ENCODE data around the gene PIP4K2A. TPM values are rescaled to one million over a fixed set of nuclear protein-coding genes. Genes with fewer than 3 reads are reported as not detected.

The PIP4K2A gene
- total RNA-seq, 1 donor from 2014 or later = 37.6 TPM

DNA sequence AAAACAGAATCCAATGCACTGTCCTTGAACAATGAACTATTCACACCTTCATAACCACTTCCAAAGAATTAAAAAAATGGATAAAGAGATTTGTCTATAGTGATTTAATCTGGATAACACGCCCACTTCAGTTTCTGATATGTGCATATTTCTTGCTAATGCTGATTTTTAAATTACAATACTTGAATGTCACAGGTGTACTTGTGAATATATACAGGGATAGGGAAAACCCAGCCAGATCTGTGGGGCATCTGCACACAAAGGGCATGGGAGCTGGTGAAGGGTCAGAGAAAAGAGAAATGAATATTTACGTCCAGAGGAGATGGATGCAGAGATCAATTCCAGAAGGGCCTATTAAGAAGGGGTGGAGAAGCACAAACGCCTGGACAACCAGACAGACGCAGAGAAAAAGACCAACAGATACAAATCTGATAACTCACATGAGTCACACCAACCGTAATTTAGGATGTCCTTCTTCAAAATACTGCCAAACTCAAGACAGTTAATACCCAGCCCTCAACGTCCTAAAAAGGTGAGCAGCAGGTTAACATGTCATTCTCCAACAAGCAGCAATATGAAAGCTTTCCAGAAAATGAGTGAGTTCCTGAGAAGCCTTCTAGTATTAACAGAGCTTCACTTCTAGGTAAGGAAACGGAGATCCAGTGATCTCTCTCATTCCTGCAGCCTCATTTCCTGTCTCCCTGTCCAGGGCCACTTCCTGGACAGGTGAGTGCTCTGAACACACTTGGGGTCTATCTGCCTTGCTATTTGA is 41.9 kb downstream of the PIP4K2A start:
- no peak for DNase-seq (ENCODE audit: low spot score in 2 of 2, unreplicated experiment in 2 of 2)
- Mint-ChIP-seq H3K4me3 (no peak overlapping the region), H3K9me3 (no peaks in the 10 kb centered on the region), H3K4me1 (peaks cover 20% of the 10 kb centered on the region), H3K27ac (peak overlapping the region; percentile 32), H3K27me3 (ENCODE audit: low read depth) (no peaks in the 10 kb centered on the region), H3K36me3 (no peaks in the 10 kb centered on the region)
- TF ChIP-seq, protein P1, sequence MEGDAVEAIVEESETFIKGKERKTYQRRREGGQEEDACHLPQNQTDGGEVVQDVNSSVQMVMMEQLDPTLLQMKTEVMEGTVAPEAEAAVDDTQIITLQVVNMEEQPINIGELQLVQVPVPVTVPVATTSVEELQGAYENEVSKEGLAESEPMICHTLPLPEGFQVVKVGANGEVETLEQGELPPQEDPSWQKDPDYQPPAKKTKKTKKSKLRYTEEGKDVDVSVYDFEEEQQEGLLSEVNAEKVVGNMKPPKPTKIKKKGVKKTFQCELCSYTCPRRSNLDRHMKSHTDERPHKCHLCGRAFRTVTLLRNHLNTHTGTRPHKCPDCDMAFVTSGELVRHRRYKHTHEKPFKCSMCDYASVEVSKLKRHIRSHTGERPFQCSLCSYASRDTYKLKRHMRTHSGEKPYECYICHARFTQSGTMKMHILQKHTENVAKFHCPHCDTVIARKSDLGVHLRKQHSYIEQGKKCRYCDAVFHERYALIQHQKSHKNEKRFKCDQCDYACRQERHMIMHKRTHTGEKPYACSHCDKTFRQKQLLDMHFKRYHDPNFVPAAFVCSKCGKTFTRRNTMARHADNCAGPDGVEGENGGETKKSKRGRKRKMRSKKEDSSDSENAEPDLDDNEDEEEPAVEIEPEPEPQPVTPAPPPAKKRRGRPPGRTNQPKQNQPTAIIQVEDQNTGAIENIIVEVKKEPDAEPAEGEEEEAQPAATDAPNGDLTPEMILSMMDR (IDR thresholded peaks at IDR 0.05; ENCODE audit: unreplicated experiment) = no peak

DNA sequence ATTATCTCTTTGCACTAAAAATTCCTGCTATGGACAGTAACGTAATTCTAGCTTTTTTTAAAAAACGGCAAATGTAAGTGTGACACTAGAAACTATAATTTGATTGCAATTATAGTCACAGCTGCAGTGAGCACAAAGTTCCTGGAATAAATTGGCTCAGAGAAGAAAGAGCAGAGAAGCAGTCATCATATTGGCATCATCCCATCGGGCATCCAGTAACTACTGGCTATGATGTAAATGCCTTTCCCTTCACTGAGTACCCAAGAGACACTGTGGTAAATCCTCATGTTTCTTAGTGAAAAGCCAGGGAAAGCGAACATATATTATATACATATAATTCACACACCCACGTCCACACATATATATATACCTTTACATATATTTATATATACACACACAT is 43.6 kb downstream of the PIP4K2A start:
- Mint-ChIP-seq H3K9me3 (no peaks in the 10 kb centered on the region), H3K36me3 (no peaks in the 10 kb centered on the region), H3K4me3 (no peak overlapping the region), H3K27ac (no peak overlapping the region), H3K27me3 (ENCODE audit: low read depth) (no peaks in the 10 kb centered on the region), H3K4me1 (peaks cover 30% of the 10 kb centered on the region)
- no peak for DNase-seq (ENCODE audit: low spot score in 2 of 2, unreplicated experiment in 2 of 2)
- TF ChIP-seq, protein P1 (IDR thresholded peaks at IDR 0.05; ENCODE audit: unreplicated experiment) = no peak

- no peaks in the 10 kb centered on the region for H3K36me3 Mint-ChIP-seq
- no peaks in the 10 kb centered on the region for H3K27me3 Mint-ChIP-seq (ENCODE audit: low read depth)
- no peaks in the 10 kb centered on the region for H3K9me3 Mint-ChIP-seq
- peaks cover 39% of the 10 kb centered on the region for H3K4me1 Mint-ChIP-seq
- DNase-seq (ENCODE audit: low spot score in 2 of 2, unreplicated experiment in 2 of 2) = no peak
- TF ChIP-seq, protein P1 (IDR thresholded peaks at IDR 0.05; ENCODE audit: unreplicated experiment) = no peak
- no peak overlapping the region for H3K27ac Mint-ChIP-seq
- no peak overlapping the region for H3K4me3 Mint-ChIP-seq
Observed at GRCh38 chr10:22669163-22669711, 45.1 kb downstream of the PIP4K2A start.

- Mint-ChIP-seq H3K4me1 (peaks cover 42% of the 10 kb centered on the region), H3K27ac (no peak overlapping the region), H3K4me3 (no peak overlapping the region), H3K36me3 (no peaks in the 10 kb centered on the region), H3K27me3 (ENCODE audit: low read depth) (no peaks in the 10 kb centered on the region), H3K9me3 (no peaks in the 10 kb centered on the region)
- no peak for DNase-seq (ENCODE audit: low spot score in 2 of 2, unreplicated experiment in 2 of 2)
- TF ChIP-seq, protein P1 (IDR thresholded peaks at IDR 0.05; ENCODE audit: unreplicated experiment) = no peak
Observed at GRCh38 chr10:22667093-22667480, 47.3 kb downstream of the PIP4K2A start.

GRCh38 chr10:22666287-22667092 is 47.9 kb downstream of the PIP4K2A start:
- H3K4me3 Mint-ChIP-seq = peak overlapping the region; percentile 1
- no peak for DNase-seq (ENCODE audit: low spot score in 2 of 2, unreplicated experiment in 2 of 2)
- no peaks in the 10 kb centered on the region for H3K9me3 Mint-ChIP-seq
- H3K27ac Mint-ChIP-seq = peak overlapping the region; percentile 35
- H3K36me3 Mint-ChIP-seq = no peaks in the 10 kb centered on the region
- H3K4me1 Mint-ChIP-seq = peaks cover 43% of the 10 kb centered on the region
- no peaks in the 10 kb centered on the region for H3K27me3 Mint-ChIP-seq (ENCODE audit: low read depth)
- TF ChIP-seq, protein P1 (IDR thresholded peaks at IDR 0.05; ENCODE audit: unreplicated experiment) = no peak
